Measurements from ENCODE around the gene HNRNPAB.
A peak's percentile ranks its signal among the peaks of the same experiment; 100 is the strongest.

The HNRNPAB gene

GRCh38 chr5:178204182-178204934 is at the start of gene HNRNPAB:
HNRNPAB (plus strand) TSS chr5:178204533; CDS start chr5:178204838, 305 bp downstream.
- peak; percentile 95 for DNase-seq

GRCh38 chr5:178155065-178155464 is 49.3 kb upstream of the HNRNPAB start:
- DNase-seq, result no peak

GRCh38 chr5:178160176-178160575 is 44.2 kb upstream of the HNRNPAB start:
- DNase-seq, result no peak

- peak; percentile 94 for DNase-seq
These were observed 41.9 kb upstream of the HNRNPAB start for GRCh38 chr5:178162481-178162880.

- DNase-seq, result peak; percentile 92
These were observed 40.3 kb upstream of the HNRNPAB start for GRCh38 chr5:178163772-178164735.

- DNase-seq, result no peak
These were observed 38.8 kb upstream of the HNRNPAB start for GRCh38 chr5:178165581-178165980.

- no peak for DNase-seq
These were observed 33.9 kb upstream of the HNRNPAB start for GRCh38 chr5:178170455-178170854.

- DNase-seq, result no peak
These were observed 29.9 kb upstream of the HNRNPAB start for GRCh38 chr5:178174456-178174855.

- no peak for DNase-seq
These were observed 27.5 kb upstream of the HNRNPAB start for GRCh38 chr5:178176791-178177190.

GRCh38 chr5:178177569-178177968 is 26.8 kb upstream of the HNRNPAB start:
- no peak for DNase-seq

GRCh38 chr5:178180141-178180863 is 24.0 kb upstream of the HNRNPAB start:
- no peak for DNase-seq

- no peak for DNase-seq
These were observed 22.0 kb upstream of the HNRNPAB start for GRCh38 chr5:178182158-178182876.

GRCh38 chr5:178186427-178186826 is 17.9 kb upstream of the HNRNPAB start:
- no peak for DNase-seq

- no peak for DNase-seq
These were observed 17.3 kb upstream of the HNRNPAB start, which contains the start of gene GMCL2 for GRCh38 chr5:178187014-178187413. GMCL2 (minus strand) TSS chr5:178187371; CDS start chr5:178187299, 72 bp downstream.

GRCh38 chr5:178189433-178189832 is 14.9 kb upstream of the HNRNPAB start:
- DNase-seq, result no peak

GRCh38 chr5:178191661-178192060 is 12.7 kb upstream of the HNRNPAB start:
- no peak for DNase-seq

- DNase-seq, result no peak
These were observed 12.1 kb upstream of the HNRNPAB start for GRCh38 chr5:178192244-178192643.

GRCh38 chr5:178192787-178193186 is 11.5 kb upstream of the HNRNPAB start:
- no peak for DNase-seq

- DNase-seq, result no peak
These were observed 11.0 kb upstream of the HNRNPAB start for GRCh38 chr5:178193251-178193809.

- DNase-seq, result no peak
These were observed 10.3 kb upstream of the HNRNPAB start for GRCh38 chr5:178194026-178194425.

GRCh38 chr5:178196281-178196812 is 8.0 kb upstream of the HNRNPAB start:
- DNase-seq, result no peak

GRCh38 chr5:178196986-178197385 is 7.3 kb upstream of the HNRNPAB start:
- no peak for DNase-seq
